Endodermal cell (in vitro differentiated cells): Measurements from ENCODE around the gene ODC1. TPM values are rescaled to one million over a fixed set of nuclear protein-coding genes. Genes with fewer than 3 reads are reported as not detected.

Experiments
- DNase-seq: peaks from one replicate; pipeline ENCODE4 v3.0.0-alpha.2; 2017
- H3K27ac ChIP-seq: 2 replicates; pipeline ENCODE4 v1.5.1; 2013; ENCODE audit warnings: mild to moderate bottlenecking, low read depth, low read length, moderate library complexity
- H3K27me3 ChIP-seq: 2 replicates; pipeline ENCODE4 v1.6.1; 2013; ENCODE audit warnings: mild to moderate bottlenecking, low read length, moderate library complexity; ENCODE audit not compliant: insufficient read depth, control insufficient read depth, poor library complexity, severe bottlenecking
- H3K36me3 ChIP-seq: 2 replicates; pipeline ENCODE4 v1.7.0; 2013; ENCODE audit warnings: mild to moderate bottlenecking, low read length, moderate library complexity; ENCODE audit not compliant: control insufficient read depth, insufficient read depth
- H3K4me1 ChIP-seq: one replicate; pipeline ENCODE4 v1.7.0; 2013; ENCODE audit warnings: low read length; ENCODE audit not compliant: control insufficient read depth, insufficient read depth
- H3K4me3 ChIP-seq: 2 replicates; pipeline ENCODE4 v1.5.1; 2013; ENCODE audit warnings: mild to moderate bottlenecking, low read length, moderate library complexity
- H3K9ac ChIP-seq: 2 replicates; pipeline ENCODE4 v1.6.1; 2013; ENCODE audit warnings: mild to moderate bottlenecking, low read length, moderate library complexity; ENCODE audit not compliant: poor library complexity, severe bottlenecking; ENCODE audit errors: extremely low read depth
- H3K9me3 ChIP-seq: 2 replicates; pipeline ENCODE4 v1.6.1; 2013; ENCODE audit warnings: mild to moderate bottlenecking, low read length, moderate library complexity; ENCODE audit not compliant: control insufficient read depth
- H3K27ac Mint-ChIP-seq: 2 replicates; pipeline ENCODE4 v1.8.0; 2020; ENCODE audit warnings: mixed read lengths
- H3K27me3 Mint-ChIP-seq: 2 replicates; pipeline ENCODE4 v1.8.0; 2021; ENCODE audit warnings: mild to moderate bottlenecking, mixed read lengths; ENCODE audit not compliant: insufficient read depth
- H3K36me3 Mint-ChIP-seq: 2 replicates; pipeline ENCODE4 v1.8.0; 2020; ENCODE audit warnings: low read depth, mixed read lengths
- H3K4me1 Mint-ChIP-seq: 2 replicates; pipeline ENCODE4 v1.8.0; 2020; ENCODE audit warnings: mixed read lengths
- H3K4me3 Mint-ChIP-seq: 2 replicates; pipeline ENCODE4 v1.8.0; 2020; ENCODE audit warnings: mild to moderate bottlenecking, moderate library complexity, mixed read lengths
- H3K9me3 Mint-ChIP-seq: 2 replicates; pipeline ENCODE4 v1.8.0; 2020; ENCODE audit warnings: mild to moderate bottlenecking, mixed read lengths
- WGBS, 2 experiments: methylation state at CpG; one replicate each; pipeline versions ENCODE4 v1.1.5 to v1.1.7; 2013; ENCODE audit warnings: missing lambda C conversion rate in 2 of 2, mixed read lengths in 1 of 2; ENCODE audit not compliant: insufficient coverage in 1 of 2, insufficient read length in 1 of 2; 5-methylcytosine and 5-hydroxymethylcytosine counted together
- total RNA-seq, 2 donors: library from RNA; stranded (reverse); fragmentation: NEBNext Ultra II Directional in 1 of 2; extraction: Animal tissue kit (Norgen Biotek cat#: 25700) in 1 of 2; gene quantifications; 2 replicates in 1 of 2; 3 replicates in 1 of 2; pipeline ENCODE4 v1.2.1, GENCODE V29; 2021
- TF ChIP-seq, protein P1 (sequence below): fragments of 200-600 bp; sonication (generic); conservative IDR thresholded peaks from 2 replicates; pipeline ENCODE4 v1.5.0; 2021; ENCODE audit warnings: antibody characterized with exemption, mild to moderate bottlenecking

Gene ODC1
- total RNA-seq, 2 donors from 2014 or later = 108 to 152 TPM

DNA sequence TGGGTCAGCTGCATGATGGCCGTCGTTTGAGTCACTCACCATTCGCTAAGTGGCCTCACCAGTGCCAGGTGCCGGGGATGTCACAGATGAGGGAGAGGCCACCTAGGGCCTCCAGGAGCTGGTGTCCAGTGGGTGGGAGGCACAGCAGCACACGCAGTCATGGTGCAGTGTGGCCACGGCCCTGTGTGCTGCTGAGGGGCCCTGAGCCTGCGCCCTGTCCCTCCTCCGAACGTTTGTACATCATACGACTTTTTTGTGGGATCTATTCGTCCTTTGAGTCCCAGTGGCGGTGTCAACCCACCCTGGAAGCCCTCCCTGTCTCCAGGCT is 30.1 kb upstream of the ODC1 start:
- DNase-seq = no peak
- Histone ChIP-seq H3K4me1 (peaks cover 19% of the 10 kb centered on the region), H3K27ac (no peak overlapping the region), H3K4me3 (no peak overlapping the region), H3K9ac (no peak overlapping the region), H3K9me3 (no peaks in the 10 kb centered on the region), H3K36me3 (no peaks in the 10 kb centered on the region), H3K27me3 (no peaks in the 10 kb centered on the region)
- TF ChIP-seq, protein P1, sequence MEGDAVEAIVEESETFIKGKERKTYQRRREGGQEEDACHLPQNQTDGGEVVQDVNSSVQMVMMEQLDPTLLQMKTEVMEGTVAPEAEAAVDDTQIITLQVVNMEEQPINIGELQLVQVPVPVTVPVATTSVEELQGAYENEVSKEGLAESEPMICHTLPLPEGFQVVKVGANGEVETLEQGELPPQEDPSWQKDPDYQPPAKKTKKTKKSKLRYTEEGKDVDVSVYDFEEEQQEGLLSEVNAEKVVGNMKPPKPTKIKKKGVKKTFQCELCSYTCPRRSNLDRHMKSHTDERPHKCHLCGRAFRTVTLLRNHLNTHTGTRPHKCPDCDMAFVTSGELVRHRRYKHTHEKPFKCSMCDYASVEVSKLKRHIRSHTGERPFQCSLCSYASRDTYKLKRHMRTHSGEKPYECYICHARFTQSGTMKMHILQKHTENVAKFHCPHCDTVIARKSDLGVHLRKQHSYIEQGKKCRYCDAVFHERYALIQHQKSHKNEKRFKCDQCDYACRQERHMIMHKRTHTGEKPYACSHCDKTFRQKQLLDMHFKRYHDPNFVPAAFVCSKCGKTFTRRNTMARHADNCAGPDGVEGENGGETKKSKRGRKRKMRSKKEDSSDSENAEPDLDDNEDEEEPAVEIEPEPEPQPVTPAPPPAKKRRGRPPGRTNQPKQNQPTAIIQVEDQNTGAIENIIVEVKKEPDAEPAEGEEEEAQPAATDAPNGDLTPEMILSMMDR = no peak
- H3K27me3 Mint-ChIP-seq = peaks cover 76% of the 10 kb centered on the region
- H3K4me1 Mint-ChIP-seq = peaks cover 43% of the 10 kb centered on the region
- H3K27ac Mint-ChIP-seq = peak overlapping the region; percentile 8
- H3K36me3 Mint-ChIP-seq = no peaks in the 10 kb centered on the region
- no peaks in the 10 kb centered on the region for H3K9me3 Mint-ChIP-seq
- no peak overlapping the region for H3K4me3 Mint-ChIP-seq
- WGBS, 2 experiments = 73 to 79% methylated on average over 10 to 12 of the region's 12 CpGs

DNA sequence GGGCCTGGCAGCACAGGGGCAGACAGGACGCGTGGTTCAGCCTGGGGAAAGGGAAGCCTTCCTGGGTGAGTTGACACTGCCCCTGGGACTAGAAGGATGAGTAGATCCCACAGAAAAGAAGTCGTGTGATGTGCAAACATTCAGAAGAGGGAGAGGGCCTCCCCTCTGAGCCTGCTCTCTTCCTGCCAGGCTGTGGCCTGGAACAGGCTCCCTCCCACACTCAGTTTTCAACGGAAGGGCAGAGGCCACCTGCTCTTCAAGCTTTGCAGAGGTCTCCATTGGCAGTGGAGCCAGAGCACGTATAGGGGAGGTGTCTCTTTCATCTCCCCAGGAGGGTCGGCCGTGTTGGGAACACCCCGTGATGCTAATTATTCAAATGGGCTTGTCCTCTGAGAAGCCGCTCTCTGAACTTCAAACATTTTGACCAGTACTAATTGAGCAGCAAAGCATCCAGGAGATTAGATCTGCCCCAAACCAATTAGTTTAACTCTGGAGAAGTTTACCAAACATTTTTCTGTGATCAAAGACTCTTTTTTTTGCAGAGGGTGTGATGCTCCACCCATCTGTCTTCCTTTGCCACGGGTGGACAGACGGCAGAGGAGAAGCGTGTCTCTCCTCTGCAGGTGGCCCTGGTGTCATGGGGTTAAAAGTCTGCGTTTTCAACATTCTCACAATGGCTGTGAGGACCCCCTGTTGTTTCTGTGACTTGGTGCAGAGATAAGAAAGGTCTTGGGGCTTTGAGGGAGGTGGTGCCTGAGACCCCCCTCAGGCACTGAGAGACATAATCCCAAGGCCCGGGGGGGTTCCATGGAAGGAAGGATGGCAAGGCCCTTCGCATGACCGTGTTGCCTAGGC is 29.5 kb upstream of the ODC1 start:
- Histone ChIP-seq H3K27me3 (no peaks in the 10 kb centered on the region), H3K27ac (no peak overlapping the region), H3K36me3 (no peaks in the 10 kb centered on the region), H3K4me3 (no peak overlapping the region), H3K9ac (no peak overlapping the region), H3K9me3 (no peaks in the 10 kb centered on the region), H3K4me1 (peaks cover 25% of the 10 kb centered on the region)
- TF ChIP-seq, protein P1 = no peak
- Mint-ChIP-seq H3K36me3 (no peaks in the 10 kb centered on the region), H3K4me1 (peaks cover 40% of the 10 kb centered on the region), H3K4me3 (no peak overlapping the region), H3K27me3 (peaks cover 76% of the 10 kb centered on the region), H3K27ac (peak overlapping the region; percentile 15), H3K9me3 (no peaks in the 10 kb centered on the region)
- WGBS, 2 experiments = 15 to 17% methylated on average over 14 to 16 of the region's 16 CpGs
- peak; percentile 94 for DNase-seq

DNA sequence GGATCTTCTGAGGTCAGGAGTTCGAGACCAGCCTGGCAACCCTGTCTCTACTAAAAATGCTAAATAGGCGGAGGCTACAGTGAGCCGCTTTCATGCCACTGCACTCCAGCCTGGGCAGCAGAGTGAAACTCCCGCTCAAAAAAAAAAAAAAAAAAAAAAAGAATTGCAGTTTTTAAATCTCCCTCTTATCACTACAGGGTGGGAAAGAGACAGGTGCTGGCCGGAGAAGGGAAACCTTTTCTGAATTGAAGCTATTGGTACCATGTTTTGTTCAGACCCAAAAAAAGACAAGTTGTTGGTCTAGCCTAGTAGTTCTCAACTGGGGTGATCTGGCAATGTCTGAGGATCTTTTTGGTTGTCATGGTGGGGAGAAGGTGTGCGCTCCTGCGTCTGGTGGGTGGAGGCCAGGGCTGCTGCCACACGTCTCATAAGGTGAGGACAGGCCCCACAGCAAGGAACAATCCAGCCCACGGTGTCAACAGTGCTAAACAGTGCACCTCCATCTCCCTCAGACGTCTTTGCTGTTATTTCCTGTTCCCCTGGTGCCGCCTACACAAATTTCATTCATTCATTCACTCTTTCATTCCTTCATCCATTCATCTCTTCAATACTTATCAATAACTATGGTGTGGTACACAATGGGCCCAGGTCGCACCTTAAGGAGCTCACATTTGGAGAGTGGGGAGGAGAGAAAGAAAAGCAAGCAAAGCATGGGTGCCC is 28.8 kb upstream of the ODC1 start:
- Mint-ChIP-seq H3K27ac (peak overlapping the region; percentile 64), H3K36me3 (no peaks in the 10 kb centered on the region), H3K4me3 (no peak overlapping the region), H3K4me1 (peaks cover 36% of the 10 kb centered on the region), H3K9me3 (no peaks in the 10 kb centered on the region), H3K27me3 (peaks cover 68% of the 10 kb centered on the region)
- WGBS, 2 experiments = 85 to 89% methylated on average over 4 to 12 of the region's 12 CpGs
- H3K4me1 ChIP-seq = peaks cover 25% of the 10 kb centered on the region
- H3K4me3 ChIP-seq = no peak overlapping the region
- no peaks in the 10 kb centered on the region for H3K36me3 ChIP-seq
- H3K9me3 ChIP-seq = no peaks in the 10 kb centered on the region
- TF ChIP-seq, protein P1 = no peak
- H3K9ac ChIP-seq = no peak overlapping the region
- no peak overlapping the region for H3K27ac ChIP-seq
- H3K27me3 ChIP-seq = no peaks in the 10 kb centered on the region
- no peak for DNase-seq
